Astrocyte of the spinal cord (primary cell): Measurements from ENCODE around the gene EFCAB9.
"Not testable (repeated sequence)": the region's sequence is repeated elsewhere in the genome, so short reads cannot be mapped to it uniquely, and the experiment has no call there.

Experiments used
- DNase-seq: peaks from one replicate; pipeline ENCODE4 v3.0.0; 2011; ENCODE audit warnings: low read depth, low spot score
- H3K4me3 ChIP-seq: 2 replicates; pipeline ENCODE4 v1.5.1; 2011; ENCODE audit warnings: low read depth, mild to moderate bottlenecking, low read length, moderate library complexity
- CTCF ChIP-seq: IDR thresholded peaks from 2 replicates; pipeline ENCODE4 v1.5.1; 2012; ENCODE audit warnings: low read depth, mild to moderate bottlenecking, low read length, inconsistent platforms
- in situ Hi-C: cut with HindIII; loops from 2 replicates; pipeline ENCODE4 v1.10.0; 2017; ENCODE audit warnings: low sequenced_read_pairs

The EFCAB9 gene

GRCh38 chr5:172199446-172199845 lies 5.5 kb downstream of the EFCAB9 start:
- TF ChIP-seq CTCF: no peak
- in situ Hi-C loops: no loop called here
- no peak overlapping the region for H3K4me3 ChIP-seq
- no peak for DNase-seq

GRCh38 chr5:172200476-172200875 lies 6.5 kb downstream of the EFCAB9 start:
- TF ChIP-seq CTCF: no peak
- DNase-seq: no peak
- no peak overlapping the region for H3K4me3 ChIP-seq
- in situ Hi-C loops: no loop called here

GRCh38 chr5:172205984-172206383 lies 12.0 kb downstream of the EFCAB9 start:
- DNase-seq, H3K4me3 ChIP-seq, in situ Hi-C loops: not testable (repeated sequence)

GRCh38 chr5:172207511-172207910 lies 13.5 kb downstream of the EFCAB9 start:
- no peak for TF ChIP-seq CTCF
- no peak for DNase-seq
- no peak overlapping the region for H3K4me3 ChIP-seq
- in situ Hi-C loops: no loop called here

- no peak for TF ChIP-seq CTCF
- in situ Hi-C loops: no loop called here
- no peak overlapping the region for H3K4me3 ChIP-seq
- DNase-seq: no peak
Observed at GRCh38 chr5:172209714-172210113, 15.7 kb downstream of the EFCAB9 start.

GRCh38 chr5:172211676-172212075 lies 17.7 kb downstream of the EFCAB9 start:
- H3K4me3 ChIP-seq: no peak overlapping the region
- in situ Hi-C loops: no loop called here
- TF ChIP-seq CTCF: no peak
- no peak for DNase-seq

- no peak for DNase-seq
- no peak overlapping the region for H3K4me3 ChIP-seq
- in situ Hi-C loops: no loop called here
- no peak for TF ChIP-seq CTCF
Observed at GRCh38 chr5:172213126-172213525, 19.2 kb downstream of the EFCAB9 start.
